Uterus (tissue), 2 donors: ENCODE data around the gene MAGOH.
"Not testable (repeated sequence)": the region's sequence is repeated elsewhere in the genome, so short reads cannot be mapped to it uniquely, and the experiment has no call there.

Experiments
- POLR2A ChIP-seq, 2 donors: fragments of 450-650 bp; IDR thresholded peaks; one replicate each; pipeline ENCODE4 v1.6.1; 2016; ENCODE audit warnings: antibody characterized with exemption in 2 of 2, mild to moderate bottlenecking in 1 of 2, moderate library complexity in 1 of 2
- TF ChIP-seq, protein P1 (sequence below), 4 experiments: fragments of 200-600 bp in 2 of 4; fragments of 450-650 bp in 2 of 4; sonication (generic) in 2 of 4; IDR thresholded peaks; one replicate each; pipeline ENCODE4 v1.5.1; 2016 to 2019; ENCODE audit warnings: antibody characterized with exemption in 4 of 4, mild to moderate bottlenecking in 2 of 4, moderate library complexity in 1 of 4

DNA sequence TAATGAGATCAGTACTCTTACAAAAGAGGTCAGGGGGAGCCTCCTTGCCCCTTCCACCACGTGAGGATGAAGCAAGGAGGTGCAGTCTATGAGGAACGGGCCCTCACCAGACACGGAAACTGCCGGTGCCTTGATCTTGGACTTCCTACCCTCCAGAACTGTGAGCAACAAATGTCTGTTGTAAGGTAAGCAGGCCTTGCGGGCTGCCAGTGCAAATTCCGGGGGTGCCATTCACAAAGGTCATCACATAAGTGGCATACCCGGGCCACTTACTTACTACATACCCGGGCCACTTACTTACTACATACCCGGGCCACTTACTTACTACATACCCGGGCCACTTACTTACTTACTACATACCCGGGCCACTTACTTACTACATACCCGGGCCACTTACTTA lies 44.8 kb upstream of the MAGOH start:
- TF ChIP-seq, protein P1, sequence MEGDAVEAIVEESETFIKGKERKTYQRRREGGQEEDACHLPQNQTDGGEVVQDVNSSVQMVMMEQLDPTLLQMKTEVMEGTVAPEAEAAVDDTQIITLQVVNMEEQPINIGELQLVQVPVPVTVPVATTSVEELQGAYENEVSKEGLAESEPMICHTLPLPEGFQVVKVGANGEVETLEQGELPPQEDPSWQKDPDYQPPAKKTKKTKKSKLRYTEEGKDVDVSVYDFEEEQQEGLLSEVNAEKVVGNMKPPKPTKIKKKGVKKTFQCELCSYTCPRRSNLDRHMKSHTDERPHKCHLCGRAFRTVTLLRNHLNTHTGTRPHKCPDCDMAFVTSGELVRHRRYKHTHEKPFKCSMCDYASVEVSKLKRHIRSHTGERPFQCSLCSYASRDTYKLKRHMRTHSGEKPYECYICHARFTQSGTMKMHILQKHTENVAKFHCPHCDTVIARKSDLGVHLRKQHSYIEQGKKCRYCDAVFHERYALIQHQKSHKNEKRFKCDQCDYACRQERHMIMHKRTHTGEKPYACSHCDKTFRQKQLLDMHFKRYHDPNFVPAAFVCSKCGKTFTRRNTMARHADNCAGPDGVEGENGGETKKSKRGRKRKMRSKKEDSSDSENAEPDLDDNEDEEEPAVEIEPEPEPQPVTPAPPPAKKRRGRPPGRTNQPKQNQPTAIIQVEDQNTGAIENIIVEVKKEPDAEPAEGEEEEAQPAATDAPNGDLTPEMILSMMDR (IDR thresholded peaks at IDR 0.05): not testable (repeated sequence)
- TF ChIP-seq POLR2A (IDR thresholded peaks at IDR 0.05): not testable (repeated sequence)
